UCSD-AML1 (cell line): Measurements from ENCODE around the gene HEXD.
"Not testable (repeated sequence)": the region's sequence is repeated elsewhere in the genome, so short reads cannot be mapped to it uniquely, and the experiment has no call there.

Experiments used
- DNase-seq: peaks from one replicate; lab custom pipeline; 2025; ENCODE audit not compliant: unreplicated experiment; lab: John Stamatoyannopoulos, UW

HEXD gene

DNA sequence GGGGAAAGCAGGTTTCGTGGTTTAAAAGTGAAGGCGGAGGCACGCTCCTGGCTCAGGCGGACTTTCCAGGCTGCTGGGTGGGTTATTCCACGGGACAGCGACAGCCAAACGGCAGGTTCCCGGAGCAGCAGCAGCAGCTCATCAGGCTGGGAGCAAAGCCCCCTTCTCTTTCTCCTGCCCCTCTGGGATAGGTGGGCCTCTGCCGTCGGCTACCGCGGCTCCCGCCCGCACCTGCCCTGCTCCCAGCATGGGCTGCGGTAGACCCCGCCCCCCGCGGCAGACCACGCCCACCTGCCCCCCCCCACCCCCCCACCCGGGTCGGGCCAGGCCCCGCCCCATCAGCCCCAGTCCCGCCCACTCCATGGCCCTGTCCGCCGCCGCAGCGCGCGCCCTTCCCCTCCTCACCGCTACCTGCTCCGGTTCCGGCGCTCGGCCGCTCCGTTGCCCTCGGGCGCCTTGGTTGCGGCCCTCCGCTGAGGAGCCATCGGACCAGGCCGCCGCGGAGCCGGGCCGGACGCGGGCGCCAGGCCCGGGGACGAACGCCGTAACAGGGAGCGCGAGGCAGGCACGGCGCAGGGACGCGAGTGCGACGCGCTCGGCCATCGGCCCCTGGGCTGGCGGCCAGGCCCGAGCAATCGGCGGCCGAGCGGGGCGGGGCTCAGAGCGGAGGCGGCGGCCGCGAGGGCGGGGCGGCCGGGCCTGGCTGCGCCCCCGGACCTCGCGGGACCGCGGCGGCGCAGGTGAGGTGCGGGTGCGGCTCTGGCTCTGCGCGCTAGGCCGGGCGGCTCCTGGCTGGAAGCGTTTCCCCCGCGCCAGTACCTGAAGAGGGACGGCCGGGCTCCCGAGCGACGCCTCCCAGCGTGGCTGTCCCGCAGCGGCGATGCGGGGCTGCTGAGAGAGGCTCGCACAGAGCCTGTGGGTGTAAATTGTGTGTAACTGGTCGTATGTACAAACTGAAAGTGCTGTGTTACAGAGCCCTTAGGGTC is at the start of gene HEXD, which contains the start of gene OGFOD3:
HEXD (plus strand) TSS at position 347 of the 986 bp plus-strand sequence. CDS start 1,453 bp downstream, outside the sequence.
OGFOD3 (minus strand) TSS at position 586 of the 986 bp plus-strand sequence; CDS start at position 485, 101 bp downstream.
- peak; percentile 90 for DNase-seq

DNA sequence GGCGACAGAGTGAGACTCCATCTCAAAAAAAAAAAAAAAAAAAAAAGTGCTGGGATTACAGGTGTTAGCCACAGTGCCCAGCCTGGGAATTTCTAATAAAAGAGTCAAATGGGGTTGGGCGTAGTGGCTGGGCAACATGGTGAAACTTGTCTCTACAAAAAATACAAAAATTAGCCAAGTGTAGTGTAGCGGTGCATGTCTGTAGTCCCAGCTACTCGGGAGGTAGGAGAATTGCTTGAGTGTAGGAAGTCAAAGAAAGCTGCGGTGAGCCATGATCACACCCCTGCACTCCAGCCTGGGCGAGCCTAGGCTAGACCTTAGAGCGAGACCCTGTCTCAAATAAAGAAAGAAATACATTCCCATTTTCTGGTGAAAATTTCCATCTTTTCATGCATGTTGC is 48.9 kb upstream of the HEXD start:
- DNase-seq, result no peak

DNA sequence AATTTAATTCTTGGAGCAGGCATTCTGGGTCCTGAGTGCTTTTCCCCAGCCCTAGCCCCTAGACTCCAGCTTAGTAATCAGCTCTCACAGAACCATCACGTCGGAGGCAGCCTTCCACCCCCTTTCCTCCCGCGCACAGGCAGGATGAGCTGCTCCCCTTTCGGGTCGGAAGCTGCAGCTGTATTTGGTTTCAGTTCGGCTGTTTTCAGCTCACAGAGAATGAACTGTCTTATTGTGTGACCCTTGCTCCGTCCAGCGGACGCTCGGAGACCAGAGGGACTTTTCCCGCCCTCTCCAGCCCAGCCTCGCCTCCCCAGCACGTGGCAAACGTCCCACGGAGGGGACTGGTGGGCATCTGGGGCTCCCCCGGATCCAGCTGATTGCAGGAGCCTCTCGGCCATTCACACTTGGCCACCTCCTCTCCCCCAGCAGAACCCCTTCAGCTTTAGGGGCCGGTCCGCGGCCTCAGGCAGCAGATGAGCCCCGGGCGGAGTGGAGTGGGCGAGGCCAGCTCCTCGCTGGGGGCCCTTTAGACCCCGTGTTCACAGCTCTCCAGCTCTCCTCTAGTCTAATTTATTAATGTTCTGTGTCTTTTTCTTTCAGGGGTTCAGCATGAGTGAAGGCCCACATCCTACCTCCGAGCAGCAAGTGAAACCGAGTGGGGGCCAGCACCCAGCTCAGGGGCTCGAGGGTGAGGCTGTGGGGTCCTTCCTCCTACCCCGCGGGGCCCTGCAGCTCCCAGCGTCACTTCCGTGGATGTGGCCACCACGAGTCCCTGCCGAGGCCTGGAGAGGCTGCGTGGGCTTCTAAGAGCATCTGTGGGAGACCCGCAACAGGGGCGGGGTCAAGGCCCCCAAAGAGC is 47.4 kb upstream of the HEXD start:
- DNase-seq, result no peak

DNA sequence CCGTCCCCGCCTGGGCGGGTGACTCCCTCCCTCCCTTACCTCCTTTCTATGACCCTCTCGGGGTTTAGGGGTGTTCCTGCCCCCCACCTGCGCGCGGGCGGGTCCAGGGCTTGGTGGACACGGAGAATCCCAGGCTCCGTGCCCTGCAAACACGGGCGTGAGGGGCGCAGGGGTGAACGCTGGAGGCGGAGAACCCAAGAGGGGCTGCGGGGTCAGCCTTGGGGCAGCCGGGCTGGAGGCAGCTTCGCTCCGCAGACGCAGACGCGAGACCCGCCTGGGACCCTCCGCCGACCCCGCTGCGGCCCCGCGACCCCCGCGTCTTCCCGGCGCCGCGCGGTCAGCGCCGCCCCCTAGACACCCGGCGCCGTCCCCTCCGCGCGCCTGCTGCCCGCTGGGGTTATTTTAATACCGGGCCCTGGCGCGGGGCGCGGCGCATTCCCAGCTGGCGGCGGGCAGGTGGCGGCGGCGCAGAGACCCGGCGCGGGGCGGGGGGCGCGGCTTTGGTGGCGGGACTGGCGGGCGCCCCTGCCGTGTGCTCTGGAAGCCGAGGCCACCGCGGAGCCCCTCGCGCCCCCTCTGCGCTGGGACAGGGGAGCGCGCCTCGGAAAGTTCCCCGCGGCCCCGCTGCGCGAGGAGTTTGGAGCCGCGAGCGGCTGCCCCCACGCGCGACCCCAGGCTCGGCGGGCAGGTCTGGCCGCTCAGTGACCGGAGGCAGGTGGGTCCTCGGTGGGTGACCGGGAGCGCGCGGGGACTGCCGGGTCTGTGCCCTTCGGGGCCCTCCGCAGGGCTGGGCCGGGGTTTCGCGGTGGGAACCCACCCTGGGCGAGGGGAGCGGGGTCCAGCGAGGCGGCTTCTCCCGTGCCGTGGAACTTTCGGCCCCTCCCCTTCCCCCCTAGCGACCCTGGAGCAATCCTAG is 46.6 kb upstream of the HEXD start, which contains the start of gene UTS2R:
UTS2R (plus strand) TSS at position 433 of the 916 bp plus-strand sequence. CDS start 2,560 bp downstream, outside the sequence.
- DNase-seq, result no peak

DNA sequence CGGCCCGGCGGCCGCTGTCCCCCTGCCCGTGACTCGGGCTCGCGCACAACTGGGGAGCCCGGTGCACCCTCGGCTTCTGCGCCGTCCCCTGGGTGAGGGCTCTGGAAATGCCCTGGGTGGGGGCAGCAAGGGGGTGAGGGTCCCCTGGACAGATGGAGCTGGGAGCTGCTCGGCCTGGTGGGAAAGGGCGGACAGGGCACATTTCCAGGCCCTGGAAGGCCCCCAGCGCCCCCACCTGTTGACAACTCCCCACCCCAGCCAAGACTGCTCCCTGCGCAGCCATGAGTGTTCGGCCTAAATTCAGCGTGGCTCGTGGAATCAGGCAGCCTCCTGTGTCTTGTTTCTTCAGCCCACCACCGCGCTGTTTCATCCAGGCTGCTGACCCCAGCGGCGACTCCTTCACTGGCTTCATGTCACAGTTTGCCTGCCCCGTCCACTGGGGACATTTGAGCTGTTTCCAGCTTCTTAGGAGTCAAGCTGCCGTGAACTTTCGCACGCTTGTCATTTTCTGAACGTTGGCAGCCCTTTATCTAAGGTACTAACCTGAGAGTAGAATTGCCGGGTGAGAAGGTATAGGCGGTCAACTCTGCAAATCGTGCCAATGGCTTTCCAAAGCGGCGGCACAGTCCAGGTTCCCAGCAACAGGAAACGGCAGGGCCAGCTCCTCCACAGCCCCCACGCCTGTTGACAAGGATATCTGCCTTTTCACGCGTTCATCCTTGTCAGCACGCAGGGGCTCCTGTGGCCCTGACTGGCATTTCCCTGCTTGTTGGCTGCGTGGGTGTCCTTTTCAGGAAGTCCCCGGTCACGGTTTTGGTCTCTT is 45.7 kb upstream of the HEXD start:
- peak; percentile 60 for DNase-seq

DNA sequence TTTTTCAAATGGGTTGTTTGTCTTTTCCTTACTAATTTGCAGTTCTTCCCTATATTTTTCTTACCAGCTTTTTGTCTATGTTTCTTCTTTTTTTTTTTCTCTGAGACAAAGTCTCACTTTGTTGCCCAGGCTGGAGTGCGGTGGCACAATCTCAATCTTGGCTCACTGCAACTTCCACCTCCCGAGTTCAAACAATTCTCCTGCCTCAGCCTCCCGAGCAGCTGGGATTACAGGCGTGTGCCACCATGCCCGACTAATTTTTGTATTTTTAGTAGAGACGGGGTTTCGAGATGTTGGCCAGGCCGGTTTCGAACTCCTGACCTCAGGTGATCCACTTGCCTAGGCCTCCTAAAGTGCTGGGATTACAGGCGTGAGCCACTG is 45.1 kb upstream of the HEXD start:
- DNase-seq, result not testable (repeated sequence)

DNA sequence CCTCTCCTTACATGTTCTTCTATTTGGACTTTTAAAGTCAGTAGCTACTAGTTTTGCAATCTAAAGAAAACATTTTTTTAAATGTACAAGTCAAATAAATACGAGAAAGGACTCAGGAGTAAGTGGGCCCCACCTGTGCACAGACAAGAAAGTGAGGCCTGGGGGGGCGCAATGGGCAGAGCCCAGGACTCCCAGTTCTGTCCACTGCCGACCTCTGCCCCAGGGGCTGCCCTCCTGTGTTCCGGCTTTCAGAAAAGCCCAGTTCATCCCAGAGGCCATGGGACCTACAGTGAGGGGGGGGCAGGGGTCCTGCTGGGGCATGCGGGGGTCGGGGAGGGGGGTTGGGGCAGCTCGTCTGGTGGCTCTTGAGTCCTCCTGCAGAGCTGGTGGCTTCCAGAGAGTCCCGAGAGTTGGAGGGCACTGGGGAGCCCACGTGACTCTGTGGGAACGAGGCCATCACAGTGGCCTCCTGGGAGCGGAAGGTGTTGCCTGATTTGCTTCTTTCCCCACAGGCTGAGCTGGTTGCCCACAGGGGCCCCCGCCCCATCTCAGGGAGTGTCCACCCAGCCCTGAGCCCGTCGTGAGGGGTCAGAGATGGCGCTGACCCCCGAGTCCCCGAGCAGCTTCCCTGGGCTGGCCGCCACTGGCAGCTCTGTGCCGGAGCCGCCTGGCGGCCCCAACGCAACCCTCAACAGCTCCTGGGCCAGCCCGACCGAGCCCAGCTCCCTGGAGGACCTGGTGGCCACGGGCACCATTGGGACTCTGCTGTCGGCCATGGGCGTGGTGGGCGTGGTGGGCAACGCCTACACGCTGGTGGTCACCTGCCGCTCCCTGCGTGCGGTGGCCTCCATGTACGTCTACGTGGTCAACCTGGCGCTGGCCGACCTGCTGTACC is 44.2 kb upstream of the HEXD start:
- no peak for DNase-seq

DNA sequence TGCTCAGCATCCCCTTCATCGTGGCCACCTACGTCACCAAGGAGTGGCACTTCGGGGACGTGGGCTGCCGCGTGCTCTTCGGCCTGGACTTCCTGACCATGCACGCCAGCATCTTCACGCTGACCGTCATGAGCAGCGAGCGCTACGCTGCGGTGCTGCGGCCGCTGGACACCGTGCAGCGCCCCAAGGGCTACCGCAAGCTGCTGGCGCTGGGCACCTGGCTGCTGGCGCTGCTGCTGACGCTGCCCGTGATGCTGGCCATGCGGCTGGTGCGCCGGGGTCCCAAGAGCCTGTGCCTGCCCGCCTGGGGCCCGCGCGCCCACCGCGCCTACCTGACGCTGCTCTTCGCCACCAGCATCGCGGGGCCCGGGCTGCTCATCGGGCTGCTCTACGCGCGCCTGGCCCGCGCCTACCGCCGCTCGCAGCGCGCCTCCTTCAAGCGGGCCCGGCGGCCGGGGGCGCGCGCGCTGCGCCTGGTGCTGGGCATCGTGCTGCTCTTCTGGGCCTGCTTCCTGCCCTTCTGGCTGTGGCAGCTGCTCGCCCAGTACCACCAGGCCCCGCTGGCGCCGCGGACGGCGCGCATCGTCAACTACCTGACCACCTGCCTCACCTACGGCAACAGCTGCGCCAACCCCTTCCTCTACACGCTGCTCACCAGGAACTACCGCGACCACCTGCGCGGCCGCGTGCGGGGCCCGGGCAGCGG is 43.4 kb upstream of the HEXD start:
- DNase-seq, result no peak

DNA sequence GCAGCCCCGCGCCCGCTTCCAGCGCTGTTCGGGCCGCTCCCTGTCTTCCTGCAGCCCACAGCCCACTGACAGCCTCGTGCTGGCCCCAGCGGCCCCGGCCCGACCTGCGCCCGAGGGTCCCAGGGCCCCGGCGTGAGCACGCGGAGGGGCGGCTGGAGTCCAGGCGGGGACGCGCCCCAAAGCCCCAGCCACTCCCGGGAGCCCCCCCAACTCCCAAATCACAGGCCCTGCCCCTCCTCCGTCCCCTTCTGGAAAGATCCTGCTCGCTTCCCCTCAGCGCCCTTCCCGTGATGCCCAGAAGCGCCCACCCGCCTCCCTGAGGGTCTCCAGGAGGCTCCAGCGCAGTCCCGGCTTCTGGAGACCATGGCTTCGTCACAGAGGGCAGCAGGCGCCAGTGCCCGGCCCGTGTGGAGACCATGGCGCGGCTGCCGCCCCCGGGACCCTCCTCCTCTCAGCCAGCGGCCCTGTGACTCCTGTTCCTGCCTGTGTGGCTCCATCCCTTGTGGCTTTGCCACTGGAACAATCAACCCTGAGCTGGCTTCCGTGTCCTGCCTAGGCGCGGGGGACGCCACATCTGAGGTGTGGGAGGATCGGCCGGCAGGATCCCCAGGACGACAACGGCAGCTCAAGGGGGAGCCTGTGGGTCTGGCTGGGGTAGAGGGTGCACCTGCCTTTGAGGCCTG is 42.6 kb upstream of the HEXD start:
- no peak for DNase-seq

DNA sequence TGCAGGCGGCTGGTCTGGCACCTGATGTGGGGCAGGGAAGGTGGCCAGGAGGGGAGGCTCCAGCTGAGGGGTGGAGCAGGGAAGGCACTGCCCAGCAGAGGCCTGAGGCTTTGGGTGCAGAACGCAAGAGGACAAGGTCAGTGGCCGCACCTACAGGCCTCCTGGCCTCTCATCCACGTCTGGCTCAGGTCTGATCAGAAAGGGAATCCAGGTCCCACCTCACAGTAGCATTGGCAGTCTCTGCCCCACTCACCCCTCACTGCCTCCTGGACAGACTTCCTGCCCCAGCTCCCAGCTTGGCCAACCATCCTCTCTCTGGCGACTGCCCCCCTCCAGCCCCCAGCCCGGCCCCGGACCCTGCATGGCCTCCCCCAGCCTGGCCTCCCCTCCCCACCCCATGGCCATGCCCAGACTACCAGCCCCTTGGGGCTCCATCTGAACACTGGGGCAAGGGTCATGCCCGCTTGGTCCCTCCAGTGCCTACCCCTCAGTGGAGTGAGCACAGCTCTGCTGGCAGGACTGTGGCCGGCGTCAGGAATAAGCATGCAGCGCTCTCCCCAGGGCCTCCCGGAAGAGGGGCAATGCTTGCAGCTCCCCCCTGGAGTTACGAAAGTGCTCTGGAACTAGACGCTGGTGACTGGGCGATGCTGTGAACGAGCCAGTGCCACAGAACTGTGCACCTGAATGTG is 42.0 kb upstream of the HEXD start:
- DNase-seq, result no peak

DNA sequence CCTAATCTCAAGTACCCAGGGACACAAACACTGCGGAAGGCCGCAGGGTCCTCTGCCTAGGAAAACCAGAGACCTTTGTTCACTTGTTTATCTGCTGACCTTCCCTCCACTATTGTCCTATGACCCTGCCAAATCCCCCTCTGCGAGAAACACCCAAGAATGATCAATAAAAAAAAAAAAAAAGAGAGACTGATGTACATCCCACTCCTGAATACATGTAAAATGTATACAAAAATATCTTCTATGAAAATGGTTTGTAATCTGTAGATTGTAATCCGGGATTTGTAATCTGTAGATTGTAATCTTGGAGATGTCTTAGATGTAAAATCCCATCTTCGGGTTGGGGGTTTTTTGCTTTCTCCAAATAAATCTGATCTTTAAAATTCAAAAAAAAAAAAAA is 40.9 kb upstream of the HEXD start:
- DNase-seq, result not testable (repeated sequence)

DNA sequence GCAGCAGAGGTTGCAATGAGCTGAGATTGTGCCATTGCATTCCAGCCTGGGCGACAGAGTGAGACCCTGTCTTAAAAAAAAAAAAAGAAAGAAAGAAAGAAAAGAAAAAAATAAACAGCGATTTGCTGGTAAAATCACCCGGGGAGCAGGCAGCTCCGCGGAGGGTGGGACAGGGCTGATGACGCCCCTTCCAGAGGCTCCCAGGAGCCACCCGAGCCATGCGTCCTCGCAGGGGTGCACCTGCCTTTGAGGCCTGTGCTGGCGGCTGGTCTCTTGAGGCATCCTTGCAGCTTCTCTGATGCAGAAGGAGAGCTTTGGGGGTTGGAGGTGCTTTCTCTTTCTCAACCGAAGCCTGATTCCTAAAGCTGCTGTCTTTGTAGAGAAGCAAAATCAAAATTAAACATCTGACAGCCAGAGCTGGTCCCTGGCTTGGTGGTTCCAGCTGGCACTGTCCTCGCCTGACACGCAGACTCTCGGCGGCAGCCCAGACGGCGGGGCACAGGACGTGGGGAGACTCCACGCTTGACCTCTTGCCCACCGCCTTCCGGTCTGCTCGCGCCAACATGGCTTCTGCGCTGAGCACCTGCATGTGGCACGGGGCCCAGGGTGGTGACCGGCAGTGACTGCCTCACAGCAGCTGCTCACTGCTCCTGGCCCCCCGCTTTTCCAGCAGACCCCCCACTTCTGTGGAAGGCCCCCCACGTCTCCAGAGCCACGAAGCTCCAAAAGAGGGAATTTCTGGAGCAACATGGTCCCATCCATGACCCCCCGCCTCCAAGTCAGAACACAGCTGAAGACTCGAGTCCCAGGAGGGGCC is 40.0 kb upstream of the HEXD start:
- no peak for DNase-seq

DNA sequence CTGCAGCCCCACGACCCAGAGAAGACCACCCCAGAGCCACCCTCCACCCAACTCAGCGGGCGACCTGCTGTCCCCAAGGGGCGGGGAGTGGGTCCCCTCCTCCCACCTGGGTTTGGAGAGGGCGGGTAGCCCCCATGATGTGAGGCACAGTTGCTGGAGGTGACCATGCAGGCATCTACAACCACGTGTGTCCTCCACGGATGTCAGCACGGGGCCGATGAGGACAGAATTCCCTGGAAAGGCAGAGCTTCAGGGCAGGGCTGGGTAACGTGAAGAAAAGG is 39.5 kb upstream of the HEXD start:
- no peak for DNase-seq

DNA sequence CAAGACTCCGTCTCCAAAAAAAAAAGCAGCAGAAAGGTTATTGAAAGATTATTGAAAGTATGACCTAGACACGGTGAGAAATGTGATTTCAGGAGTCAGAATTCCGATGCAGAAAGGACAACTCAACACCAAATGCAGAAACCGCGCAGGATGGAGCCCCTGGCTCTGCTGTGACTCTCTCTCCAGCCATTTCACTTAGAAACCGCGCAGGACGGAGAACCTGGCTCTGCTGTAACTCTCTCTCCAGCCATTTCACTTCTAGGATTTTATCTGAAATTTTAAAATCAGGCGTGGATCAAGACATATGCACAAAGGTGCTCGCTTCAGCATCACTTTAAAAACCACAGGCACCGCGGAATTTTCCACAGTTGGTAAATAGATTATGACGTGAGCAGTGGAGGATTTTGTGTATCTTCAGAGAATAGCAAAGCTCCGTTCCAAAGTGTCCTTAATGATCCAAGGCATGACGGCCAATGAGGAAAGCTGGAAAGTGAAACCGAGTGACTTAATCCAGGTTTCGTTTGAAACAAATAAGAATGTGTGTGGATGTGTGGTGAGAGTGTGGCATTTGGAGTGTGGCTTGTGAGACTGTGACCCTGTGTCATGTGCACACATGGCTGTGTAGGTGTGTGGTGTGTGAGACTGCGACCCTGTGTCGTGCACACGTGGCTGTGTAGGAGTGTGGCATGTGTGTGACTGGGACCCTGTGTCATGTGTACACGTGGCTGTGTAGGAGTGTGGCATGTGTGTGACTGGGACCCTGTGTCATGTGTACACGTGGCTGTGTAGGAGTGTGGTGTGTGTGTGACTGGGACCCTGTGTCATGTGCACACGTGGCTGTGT is 37.1 kb upstream of the HEXD start:
- DNase-seq, result no peak

DNA sequence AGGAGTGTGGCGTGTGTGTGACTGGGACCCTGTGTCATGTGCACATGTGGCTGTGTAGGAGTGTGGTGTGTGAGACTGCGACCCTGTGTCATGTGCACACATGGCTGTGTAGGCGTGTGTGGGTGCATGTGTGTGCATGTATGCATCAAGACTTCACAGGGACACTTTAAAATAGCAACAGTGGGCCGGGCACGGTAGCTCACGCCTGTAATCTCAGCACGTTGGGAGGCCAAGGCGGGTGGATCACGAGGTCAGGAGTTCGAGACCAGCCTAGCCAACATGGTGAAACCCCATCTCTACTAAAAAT is 36.5 kb upstream of the HEXD start:
- not testable (repeated sequence) for DNase-seq
